ENCODE measurements around the gene FMNL3.

GRCh38 chr12:49646331-49646830, 60.8 kb downstream of the FMNL3 start:
- TF ChIP-seq MAX (IDR thresholded peaks at IDR 0.05) (no peak), FOXM1 (IDR thresholded peaks at IDR 0.05; ENCODE audit: borderline replicate concordance, low read depth) (no peak), REST (IDR thresholded peaks at IDR 0.05; ENCODE audit: low read depth) (no peak)

Measured in Ishikawa (cell line).